Activated CD4-positive, alpha-beta T cell treated with anti-CD3 and anti-CD28 coated beads for 36 hours (primary cell): ENCODE measurements around the gene HTRA2. TPM values are rescaled to one million over a fixed set of nuclear protein-coding genes. Genes with fewer than 3 reads are reported as not detected.

Source experiments
- ATAC-seq: fragments of 200-7000 bp; cut with Tn5 transposase; one replicate; pipeline ENCODE4 v1.10.0; 2021; ENCODE audit warnings: mild to moderate bottlenecking, moderate library complexity
- CTCF ChIA-PET: fragments of 350-600 bp; sonication (Branson Sonifier 250); formaldehyde crosslinking; loops from one replicate; lab custom pipeline; 2021; ENCODE audit warnings: antibody characterized with exemption; lab: Charles Lee
- POLR2A ChIA-PET: fragments of 350-600 bp; sonication (Branson Sonifier 250); formaldehyde crosslinking; loops from one replicate; lab custom pipeline; 2021; ENCODE audit warnings: antibody characterized with exemption, inconsistent platforms; lab: Charles Lee
- DNase-seq: peaks from one replicate; pipeline ENCODE4 v3.0.0-alpha.2; 2020
- H3K27ac Mint-ChIP-seq: one replicate; pipeline ENCODE4 v1.8.0; 2021; ENCODE audit warnings: mixed read lengths
- H3K27me3 Mint-ChIP-seq: one replicate; pipeline ENCODE4 v1.8.0; 2021; ENCODE audit warnings: mixed read lengths
- H3K36me3 Mint-ChIP-seq: one replicate; pipeline ENCODE4 v1.8.0; 2021; ENCODE audit warnings: low read depth, mixed read lengths
- H3K4me1 Mint-ChIP-seq: one replicate; pipeline ENCODE4 v1.8.0; 2021; ENCODE audit warnings: mixed read lengths
- H3K4me3 Mint-ChIP-seq: one replicate; pipeline ENCODE4 v1.8.0; 2021; ENCODE audit warnings: mild to moderate bottlenecking, moderate library complexity, mixed read lengths
- H3K9me3 Mint-ChIP-seq: one replicate; pipeline ENCODE4 v1.8.0; 2021; ENCODE audit warnings: low read depth, mixed read lengths
- intact Hi-C, 2 experiments: fragments of 100-400 bp; cut with DNase I in 1 of 2; cut with micrococcal nuclease in 1 of 2; formaldehyde crosslinking; loops; one replicate each; pipeline versions ENCODE4 v1.14.2 to v1.15.1; 2022 to 2024; cut with DNase I, micrococcal nuclease
- total RNA-seq, 2 experiments: library from RNA; stranded (reverse); gene quantifications; one replicate each; pipeline ENCODE4 v1.2.3, GENCODE V29; 2021

HTRA2 gene
- total RNA-seq, 2 experiments from 2014 or later: 43.5 to 47.7 TPM

DNA sequence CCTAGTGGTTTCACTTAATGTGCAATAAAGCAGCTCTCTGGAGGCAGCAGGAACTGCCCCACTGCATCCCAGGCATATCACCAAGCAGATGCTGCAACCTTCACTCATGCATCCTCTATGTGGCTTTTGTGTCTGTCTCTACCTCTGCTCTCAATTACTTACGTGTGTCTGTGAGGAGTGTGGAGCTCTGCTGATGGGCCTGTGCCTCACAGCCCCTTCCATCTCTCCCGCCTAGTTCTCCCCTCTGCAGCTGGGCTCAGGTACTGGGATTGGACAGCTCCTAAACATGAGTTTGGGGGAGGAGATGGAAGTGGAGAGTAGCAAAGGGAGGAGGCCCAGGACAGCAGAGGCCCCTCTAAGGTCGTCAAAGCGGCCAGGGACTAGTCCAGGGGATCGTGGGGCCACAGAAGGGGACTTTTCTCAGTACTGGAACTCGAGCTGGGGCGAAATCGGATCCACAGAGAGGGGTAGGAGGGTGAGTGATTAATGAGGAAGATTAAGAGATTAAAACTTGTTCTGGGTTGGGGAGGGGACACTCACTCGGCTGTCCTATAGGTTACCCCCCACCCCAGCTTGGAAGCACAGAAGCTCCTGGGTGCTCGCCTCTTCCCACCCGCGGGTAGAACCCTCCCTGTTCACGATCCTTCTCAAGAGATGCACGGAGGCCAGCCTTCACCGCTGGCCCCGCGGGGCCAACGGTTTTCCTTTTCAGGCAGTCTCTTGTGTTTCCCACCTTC is 28.2 kb upstream of the HTRA2 start:
- DNase-seq (no peak), ATAC-seq (no peak)
- H3K27me3 Mint-ChIP-seq: peaks cover 60% of the 10 kb centered on the region
- H3K36me3 Mint-ChIP-seq: peaks cover 28% of the 10 kb centered on the region
- ChIA-PET CTCF (interaction anchor here (1.0 to 3.6 kb wide), 3 partner anchors 9 to 19 kb away, joined by 3 to 17 read pairs (median 5); partner anchors contain the start of genes CCDC142 and TTC31), POLR2A (interaction anchor here (1.3 kb wide), 1 partner anchor 28 kb away, joined by 4 read pairs; the partner anchor contains the start of gene HTRA2)
- peak overlapping the region; percentile 63 for H3K4me3 Mint-ChIP-seq
- peaks cover 45% of the 10 kb centered on the region for H3K4me1 Mint-ChIP-seq
- no peaks in the 10 kb centered on the region for H3K9me3 Mint-ChIP-seq
- H3K27ac Mint-ChIP-seq: no peak overlapping the region
- intact Hi-C loops: no loop called here

DNA sequence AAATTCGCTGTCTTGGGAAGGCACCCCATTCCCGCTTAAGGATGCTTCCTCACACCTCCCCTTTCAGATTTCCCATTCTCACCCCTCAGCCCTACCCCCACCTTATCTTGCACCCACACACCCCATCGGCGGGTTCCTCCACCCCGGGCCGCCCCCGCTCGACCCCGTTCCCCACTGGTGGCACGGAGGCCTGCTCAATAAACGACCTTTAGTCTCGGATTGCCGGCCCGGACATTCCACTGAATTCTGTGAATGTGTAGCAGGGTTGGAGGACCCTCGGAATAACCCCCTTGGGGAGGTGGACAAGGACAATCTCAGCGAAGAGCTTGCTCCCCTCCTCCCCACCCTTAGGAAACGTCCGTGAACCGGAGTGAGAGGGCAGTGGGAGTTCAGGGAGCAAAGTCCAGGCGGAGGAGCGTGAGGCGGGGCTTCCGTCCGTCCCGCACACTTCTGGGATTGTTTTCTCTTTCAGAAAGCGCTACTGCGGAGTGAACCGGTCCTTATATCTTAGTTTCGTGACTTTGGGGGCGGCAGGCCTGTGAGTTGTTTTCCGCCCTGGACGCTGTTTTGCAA is 27.5 kb upstream of the HTRA2 start:
- Mint-ChIP-seq H3K27me3 (peaks cover 60% of the 10 kb centered on the region), H3K9me3 (no peaks in the 10 kb centered on the region), H3K27ac (no peak overlapping the region), H3K4me3 (peak overlapping the region; percentile 63), H3K4me1 (peaks cover 50% of the 10 kb centered on the region), H3K36me3 (peaks cover 34% of the 10 kb centered on the region)
- intact Hi-C loops: no loop called here
- DNase-seq (no peak), ATAC-seq (no peak)
- ChIA-PET POLR2A (no interaction called here), CTCF (interaction anchor here (1.0 to 3.6 kb wide), 2 partner anchors 8 to 20 kb away, joined by 3 to 17 read pairs; partner anchors contain the start of genes CCDC142 and TTC31)

DNA sequence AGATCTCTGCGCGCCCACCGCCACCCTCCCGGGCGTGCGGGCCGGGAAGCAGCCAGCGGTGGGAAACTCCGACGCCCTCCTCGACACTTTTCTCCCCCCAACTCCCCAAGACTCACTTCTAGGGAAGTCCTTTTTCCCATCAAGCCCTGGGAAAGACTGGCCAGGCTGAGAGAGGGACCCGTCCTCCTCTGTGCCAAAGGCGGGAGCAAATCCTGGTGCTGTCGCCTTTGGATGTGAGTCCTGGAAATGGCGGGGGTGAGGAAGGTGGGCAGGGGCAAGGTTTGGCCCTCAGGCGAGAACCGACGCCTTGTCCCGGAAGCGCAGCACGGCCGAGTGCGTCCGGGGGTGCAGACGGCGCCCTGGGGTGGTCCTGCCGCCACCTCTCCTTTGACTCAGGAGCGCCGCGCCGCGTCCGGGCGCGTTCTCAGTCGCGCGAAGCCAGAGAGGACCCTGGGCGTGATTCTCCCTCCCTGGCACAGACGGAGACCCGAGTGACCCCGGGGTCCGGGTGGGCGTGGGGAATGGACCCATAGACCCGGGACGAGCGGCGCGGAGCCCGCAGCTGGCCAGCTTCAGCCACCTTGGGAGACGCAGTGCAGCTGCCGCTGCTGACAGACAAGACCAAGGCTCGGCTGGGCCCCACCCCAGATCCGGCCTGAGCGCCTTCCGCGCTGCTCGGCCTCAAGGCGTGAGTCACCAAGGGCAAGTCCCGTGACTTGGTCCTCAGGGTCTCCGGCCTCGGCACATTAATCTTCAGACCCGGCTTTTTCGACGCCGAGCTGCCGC is 26.8 kb upstream of the HTRA2 start:
- peaks cover 55% of the 10 kb centered on the region for H3K27me3 Mint-ChIP-seq
- ChIA-PET POLR2A (no interaction called here), CTCF (interaction anchor here (0.6 to 1.8 kb wide), 8 partner anchors 12 to 97 kb away, joined by 3 to 8 read pairs (median 3); partner anchors contain the start of genes CCDC142, TTC31 and WBP1)
- no peak for ATAC-seq
- H3K4me1 Mint-ChIP-seq: peaks cover 45% of the 10 kb centered on the region
- H3K4me3 Mint-ChIP-seq: peak overlapping the region; percentile 63
- intact Hi-C loops: loop anchor here in 1 of 2 experiments (1.0 kb wide), 1 partner anchor 20 kb away; the partner anchor contains the start of gene TTC31
- DNase-seq: peak; percentile 71
- H3K27ac Mint-ChIP-seq: no peak overlapping the region
- H3K36me3 Mint-ChIP-seq: peaks cover 34% of the 10 kb centered on the region
- H3K9me3 Mint-ChIP-seq: no peaks in the 10 kb centered on the region

- H3K9me3 Mint-ChIP-seq: no peaks in the 10 kb centered on the region
- no peak overlapping the region for H3K27ac Mint-ChIP-seq
- peaks cover 34% of the 10 kb centered on the region for H3K36me3 Mint-ChIP-seq
- intact Hi-C loops: loop anchor here in 1 of 2 experiments (1.0 kb wide), 1 partner anchor 20 kb away; the partner anchor contains the start of gene TTC31
- peak overlapping the region; percentile 63 for H3K4me3 Mint-ChIP-seq
- CTCF ChIA-PET: interaction anchor here (0.6 to 1.8 kb wide), 13 partner anchors 11 to 112 kb away, joined by 3 to 8 read pairs (median 3); partner anchors contain the start of genes CCDC142, TTC31 and WBP1
- no peak for ATAC-seq
- DNase-seq: no peak
- POLR2A ChIA-PET: interaction anchor here (1.2 kb wide), 1 partner anchor 22 kb away, joined by 4 read pairs; the partner anchor contains the start of gene DQX1
- H3K4me1 Mint-ChIP-seq: peaks cover 46% of the 10 kb centered on the region
- peaks cover 49% of the 10 kb centered on the region for H3K27me3 Mint-ChIP-seq
These were observed 25.9 kb upstream of the HTRA2 start for GRCh38 chr2:74503506-74504475.

DNA sequence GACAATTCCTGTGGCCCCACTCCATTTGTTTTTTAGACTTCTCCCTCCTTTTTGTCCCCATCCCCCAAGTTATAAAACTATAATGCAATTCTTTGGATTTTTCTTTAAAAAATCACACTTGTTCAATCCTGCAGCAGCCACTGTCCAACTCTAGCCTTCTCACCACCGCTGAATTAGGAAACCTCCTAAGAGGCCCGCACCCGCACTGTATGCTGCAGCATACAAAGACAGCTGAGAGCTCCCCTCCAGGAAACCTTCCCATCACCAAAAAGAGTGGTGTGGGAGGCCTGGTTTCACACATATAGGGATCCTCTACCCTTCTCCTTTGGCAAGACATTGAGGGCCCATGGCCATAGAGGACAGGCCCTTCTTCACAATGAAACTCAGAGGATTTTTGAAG is 25.1 kb upstream of the HTRA2 start:
- H3K4me3 Mint-ChIP-seq: no peak overlapping the region
- CTCF ChIA-PET: interaction anchor here (0.7 to 1.8 kb wide), 6 partner anchors 13 to 113 kb away, joined by 3 to 5 read pairs (median 4); no protein-coding TSS in a partner anchor
- POLR2A ChIA-PET: interaction anchor here (1.0 to 1.2 kb wide), 2 partner anchors 21 to 26 kb away, joined by 4 to 5 read pairs; partner anchors contain the start of gene DQX1
- no peaks in the 10 kb centered on the region for H3K9me3 Mint-ChIP-seq
- no peak for ATAC-seq
- H3K36me3 Mint-ChIP-seq: peaks cover 34% of the 10 kb centered on the region
- intact Hi-C loops: no loop called here
- no peak for DNase-seq
- no peak overlapping the region for H3K27ac Mint-ChIP-seq
- peaks cover 44% of the 10 kb centered on the region for H3K27me3 Mint-ChIP-seq
- peaks cover 41% of the 10 kb centered on the region for H3K4me1 Mint-ChIP-seq

DNA sequence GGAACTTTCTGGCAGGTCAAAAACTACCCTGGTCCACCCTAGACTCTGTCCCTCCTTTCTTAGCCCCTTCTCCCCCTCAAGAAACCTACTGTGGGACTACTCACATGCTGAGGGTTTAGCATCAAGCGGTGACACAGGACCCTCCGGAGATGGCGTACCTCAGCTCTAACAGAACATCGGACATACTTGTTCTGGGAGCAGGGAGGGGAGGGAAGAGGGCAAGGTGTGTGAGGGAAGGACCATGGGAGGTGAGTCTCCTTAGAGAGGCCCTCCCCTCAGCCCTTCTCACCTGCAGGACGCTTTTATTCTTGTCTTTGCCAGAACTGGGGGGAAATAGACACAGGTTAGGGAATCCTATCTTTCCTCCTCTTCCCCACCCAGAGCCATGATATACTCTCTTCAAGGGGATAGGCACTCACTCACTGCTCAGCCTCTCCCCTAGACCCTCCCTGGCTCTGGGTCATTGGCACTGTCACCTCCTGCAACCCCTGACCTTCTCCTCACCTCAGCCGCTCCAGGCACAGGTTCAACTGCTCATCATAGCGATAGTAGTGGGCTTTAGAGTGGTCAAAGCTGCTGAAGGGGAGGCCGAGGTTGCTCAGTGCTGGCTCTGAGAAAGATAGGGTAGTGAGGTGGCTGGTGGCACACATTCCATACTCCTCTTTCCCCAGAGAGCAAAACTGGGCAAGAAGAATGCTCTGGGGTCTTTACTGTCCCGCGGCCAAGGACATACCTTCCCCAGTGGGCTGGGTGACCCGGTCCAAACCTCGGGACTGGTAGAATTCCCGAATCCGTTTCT is 24.1 kb upstream of the HTRA2 start:
- ATAC-seq (no peak), DNase-seq (no peak)
- Mint-ChIP-seq H3K4me1 (peaks cover 43% of the 10 kb centered on the region), H3K9me3 (no peaks in the 10 kb centered on the region), H3K27ac (no peak overlapping the region), H3K4me3 (peak overlapping the region; percentile 13), H3K36me3 (peaks cover 34% of the 10 kb centered on the region), H3K27me3 (peaks cover 39% of the 10 kb centered on the region)
- ChIA-PET POLR2A (interaction anchor here (1.0 kb wide), 1 partner anchor 25 kb away, joined by 5 read pairs; no protein-coding TSS in a partner anchor), CTCF (interaction anchor here (2.0 kb wide), 1 partner anchor 25 kb away, joined by 4 read pairs; no protein-coding TSS in a partner anchor)
- intact Hi-C loops: loop anchor here (2.0 to 5.0 kb wide), 2 partner anchors 51 to 82 kb away; partner anchors contain the start of gene INO80B (in 1 of the 2)

DNA sequence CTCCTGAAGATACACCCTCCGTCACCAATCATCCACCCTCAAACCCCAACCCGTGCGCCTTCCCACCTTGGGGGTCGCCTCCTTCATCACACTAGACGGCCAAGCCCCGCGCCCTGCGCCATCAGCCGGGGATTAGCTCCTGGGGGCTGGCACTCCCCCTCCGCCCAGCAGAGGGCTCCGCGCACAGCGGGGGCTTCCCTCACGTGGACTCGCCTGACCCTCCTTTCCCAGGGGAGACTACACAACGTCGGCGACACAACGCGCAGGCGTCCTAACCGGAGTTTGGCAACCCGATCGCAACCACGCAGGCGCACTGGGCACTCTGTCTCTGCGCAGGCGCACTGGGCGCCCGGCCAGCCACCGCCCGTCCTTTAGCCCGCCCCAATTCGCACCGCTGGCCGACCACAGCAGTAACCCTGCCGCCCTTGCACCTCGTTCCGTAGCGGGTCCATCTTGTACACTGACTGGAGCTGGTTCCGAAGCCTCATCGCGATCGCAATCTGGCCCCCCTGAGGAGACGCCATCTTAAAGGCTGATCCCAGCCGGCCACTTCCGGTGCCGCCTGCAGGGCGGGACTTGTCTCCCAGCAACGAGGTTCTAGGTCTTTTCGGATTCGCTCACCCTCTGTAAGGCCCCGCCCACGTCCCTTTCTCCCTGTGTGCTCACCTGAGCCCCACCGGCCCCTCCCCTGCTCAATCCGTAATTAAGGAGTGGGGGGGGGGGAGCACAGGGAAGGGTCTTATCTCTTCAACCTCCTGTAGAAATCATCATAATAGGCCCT is 22.4 kb upstream of the HTRA2 start, which contains the start of gene PCGF1:
Gene PCGF1 (minus strand): TSS at position 551 of the 781 bp plus-strand sequence. CDS start 27 bp downstream, at position 524.
- CTCF ChIA-PET: interaction anchor here (0.5 to 2.0 kb wide), 3 partner anchors 27 to 1869 kb away, joined by 3 to 4 read pairs (median 3); no protein-coding TSS in a partner anchor
- intact Hi-C loops: loop anchor here (1.0 to 5.0 kb wide), 10 partner anchors 22 to 770 kb away; partner anchors contain the start of genes AUP1 (in 2 of the 2), HTRA2 (in 2 of the 2), TTC31 (in 2 of the 2) and DOK1 (in 1 of the 2)
- Mint-ChIP-seq H3K4me1 (peaks cover 40% of the 10 kb centered on the region), H3K27me3 (peaks cover 38% of the 10 kb centered on the region), H3K4me3 (peak within 1 kb of the TSS; percentile 93), H3K36me3 (peaks cover 34% of the 10 kb centered on the region), H3K9me3 (no peaks in the 10 kb centered on the region), H3K27ac (peak within 1 kb of the TSS; percentile 99)
- ATAC-seq (peak; percentile 92), DNase-seq (peak; percentile 99)
- POLR2A ChIA-PET: interaction anchor here (0.9 kb wide), 1 partner anchor 9 kb away, joined by 3 read pairs; no protein-coding TSS in a partner anchor

GRCh38 chr2:74507926-74508520 is 21.7 kb upstream of the HTRA2 start:
- peaks cover 34% of the 10 kb centered on the region for H3K36me3 Mint-ChIP-seq
- H3K4me3 Mint-ChIP-seq: peak overlapping the region; percentile 93
- ChIA-PET POLR2A (interaction anchor here (0.6 kb wide), 1 partner anchor 86 kb away, joined by 3 read pairs; no protein-coding TSS in a partner anchor), CTCF (interaction anchor here (0.5 to 2.0 kb wide), 4 partner anchors 23 to 80 kb away, joined by 3 to 6 read pairs (median 4); no protein-coding TSS in a partner anchor)
- peak; percentile 51 for DNase-seq
- peaks cover 35% of the 10 kb centered on the region for H3K4me1 Mint-ChIP-seq
- H3K9me3 Mint-ChIP-seq: no peaks in the 10 kb centered on the region
- intact Hi-C loops: loop anchor here (1.0 to 5.0 kb wide), 10 partner anchors 21 to 771 kb away; partner anchors contain the start of genes AUP1 (in 2 of the 2), HTRA2 (in 2 of the 2), TTC31 (in 2 of the 2) and DOK1 (in 1 of the 2)
- ATAC-seq: peak; percentile 16
- peak overlapping the region; percentile 99 for H3K27ac Mint-ChIP-seq
- H3K27me3 Mint-ChIP-seq: peaks cover 39% of the 10 kb centered on the region
